ENCODE results near the gene FGF13.

FGF13 gene

DNA sequence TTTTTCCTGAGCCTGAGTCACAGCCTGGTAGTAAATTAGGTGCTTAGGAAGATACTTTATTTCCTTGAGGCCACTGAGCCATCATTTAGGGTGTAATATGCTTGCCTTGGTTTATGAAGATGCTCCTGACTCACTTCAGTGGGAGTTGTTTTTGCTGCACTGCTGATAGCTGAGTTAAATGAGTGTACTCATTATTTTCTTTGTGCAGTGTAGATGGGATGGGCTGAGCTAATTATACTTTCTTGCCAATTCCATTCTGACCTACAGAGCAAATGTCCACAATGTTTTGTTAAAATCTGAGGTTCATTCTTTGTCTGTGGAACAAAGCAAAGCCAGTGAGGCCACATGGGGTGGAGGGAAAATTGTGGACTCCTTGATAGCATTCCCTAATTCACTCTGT is 60.0 kb downstream of the FGF13 start:
- no peak for DNase-seq

DNA sequence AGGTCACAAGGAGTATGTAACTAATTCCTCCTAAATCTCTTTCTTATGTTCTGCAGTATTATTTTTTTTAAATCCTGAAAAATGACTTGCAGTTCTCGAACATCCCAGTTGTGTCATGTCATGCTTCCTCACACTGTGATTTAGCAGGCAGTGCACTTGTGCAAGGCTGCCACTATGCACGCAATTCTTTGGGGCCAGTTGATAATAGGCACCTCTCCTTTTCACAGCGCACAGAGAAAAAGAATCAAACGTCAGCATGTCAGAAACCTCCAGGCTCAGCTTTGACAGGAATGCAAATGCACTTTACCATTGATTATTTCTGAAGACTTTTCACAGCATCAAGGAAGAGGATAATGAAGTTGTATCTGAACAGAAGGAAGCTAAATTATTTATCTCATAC is 62.9 kb downstream of the FGF13 start:
- no peak for DNase-seq

DNA sequence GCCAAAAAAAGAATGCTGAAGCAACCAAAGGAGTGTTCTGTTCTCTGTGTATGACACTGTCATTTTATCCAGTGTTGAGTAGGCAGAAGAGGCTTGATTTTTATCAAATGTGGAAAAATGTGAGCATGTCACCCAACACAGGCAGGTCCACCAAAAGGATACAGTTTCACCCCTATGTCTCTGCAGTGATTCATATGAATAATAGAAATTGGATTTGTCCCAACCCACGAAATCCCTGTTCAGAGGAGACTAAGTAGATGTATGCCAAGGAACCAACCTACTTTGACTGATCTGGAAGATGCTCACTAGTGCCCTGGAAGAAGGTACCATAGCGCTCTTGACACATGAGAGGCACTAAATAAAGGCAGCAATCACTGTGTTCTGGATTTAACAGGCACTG is 72.5 kb downstream of the FGF13 start:
- no peak for DNase-seq

Measured in CD4-positive, alpha-beta T cell treated with Interleukin-4 for 1 hour (primary cell).